Measurements from ENCODE around the gene C8B.

C8B gene

GRCh38 chr1:56931211-56931610, 34.6 kb downstream of the C8B start:
- DNase-seq (ENCODE audit: low read depth): no peak

GRCh38 chr1:56929492-56929891, 36.3 kb downstream of the C8B start:
- DNase-seq (ENCODE audit: low read depth): no peak

GRCh38 chr1:56927986-56928385, 37.8 kb downstream of the C8B start:
- DNase-seq (ENCODE audit: low read depth): no peak

GRCh38 chr1:56927171-56927570, 38.6 kb downstream of the C8B start:
- DNase-seq (ENCODE audit: low read depth): no peak

- no peak for DNase-seq (ENCODE audit: low read depth)
Observed at GRCh38 chr1:56925193-56925592, 40.6 kb downstream of the C8B start.

GRCh38 chr1:56924116-56924515, 41.7 kb downstream of the C8B start:
- DNase-seq (ENCODE audit: low read depth): no peak

- no peak for DNase-seq (ENCODE audit: low read depth)
Observed at GRCh38 chr1:56923201-56923600, 42.6 kb downstream of the C8B start.

- DNase-seq (ENCODE audit: low read depth): no peak
Observed at GRCh38 chr1:56922507-56922906, 43.3 kb downstream of the C8B start.

GRCh38 chr1:56922070-56922469, 43.7 kb downstream of the C8B start:
- DNase-seq (ENCODE audit: low read depth): no peak

- no peak for DNase-seq (ENCODE audit: low read depth)
Observed at GRCh38 chr1:56921479-56921878, 44.3 kb downstream of the C8B start.

- DNase-seq (ENCODE audit: low read depth): no peak
Observed at GRCh38 chr1:56920591-56921001, 45.2 kb downstream of the C8B start.

- no peak for DNase-seq (ENCODE audit: low read depth)
Observed at GRCh38 chr1:56917356-56917755, 48.5 kb downstream of the C8B start.

- no peak for DNase-seq (ENCODE audit: low read depth)
Observed at GRCh38 chr1:56916630-56917029, 49.2 kb downstream of the C8B start.

GRCh38 chr1:56915960-56916359, 49.9 kb downstream of the C8B start:
- no peak for DNase-seq (ENCODE audit: low read depth)

GRCh38 chr1:56912325-56912724, 53.5 kb downstream of the C8B start:
- no peak for DNase-seq (ENCODE audit: low read depth)

- peak; percentile 69 for DNase-seq (ENCODE audit: low read depth)
Observed at GRCh38 chr1:56911098-56911938, 54.5 kb downstream of the C8B start.

GRCh38 chr1:56910441-56910985, 55.3 kb downstream of the C8B start:
- no peak for DNase-seq (ENCODE audit: low read depth)

- DNase-seq (ENCODE audit: low read depth): peak; percentile 10
Observed at GRCh38 chr1:56908619-56909221, 57.1 kb downstream of the C8B start.

GRCh38 chr1:56905667-56906066, 60.1 kb downstream of the C8B start:
- DNase-seq (ENCODE audit: low read depth): no peak

- DNase-seq (ENCODE audit: low read depth): no peak
Observed at GRCh38 chr1:56904663-56905397, 61.0 kb downstream of the C8B start.

- DNase-seq (ENCODE audit: low read depth): no peak
Observed at GRCh38 chr1:56903778-56904177, 62.0 kb downstream of the C8B start.

- peak; percentile 22 for DNase-seq (ENCODE audit: low read depth)
Observed at GRCh38 chr1:56901716-56902115, 64.1 kb downstream of the C8B start.

- no peak for DNase-seq (ENCODE audit: low read depth)
Observed at GRCh38 chr1:56898879-56899278, 66.9 kb downstream of the C8B start.
